ENCODE measurements around the gene SEMA3D. TPM values are rescaled to one million over a fixed set of nuclear protein-coding genes. Genes with fewer than 3 reads are reported as not detected.

The SEMA3D gene
- total and polyA plus RNA-seq, 2 experiments from 2014 or later: 1.5 to 7.2 TPM

- no peak for TF ChIP-seq ETS1 (IDR thresholded peaks at IDR 0.05)
Observed at GRCh38 chr7:85165263-85165662, 21.6 kb downstream of the SEMA3D start (continued).

- Histone ChIP-seq H3K36me3 (ENCODE audit: insufficient read depth) (no peaks in the 10 kb centered on the region), H3K4me1 (ENCODE audit: insufficient read depth) (no peaks in the 10 kb centered on the region), H3K79me2 (replicated peaks; ENCODE audit: insufficient read depth) (no peaks in the 10 kb centered on the region), H3K27me3 (ENCODE audit: insufficient read depth) (no peaks in the 10 kb centered on the region), H3K4me3 (no peak overlapping the region), H3K27ac (ENCODE audit: low read depth) (no peak overlapping the region), H4K20me1 (replicated peaks; ENCODE audit: insufficient read depth) (no peaks in the 10 kb centered on the region), H3K4me2 (no peak overlapping the region), H2AFZ (no peak overlapping the region), H3F3A (replicated peaks; ENCODE audit: low read depth) (no peaks in the 10 kb centered on the region), H3K9me2 (ENCODE audit: insufficient read depth) (no peaks in the 10 kb centered on the region)
- Mint-ChIP-seq H3K36me3 (ENCODE audit: low read depth) (no peaks in the 10 kb centered on the region), H3K4me3 (no peak overlapping the region), H3K9me3 (peaks cover under 1% of the 10 kb centered on the region; the same call in 1 of the 3 replicates), H3K4me1 (peaks cover 2% of the 10 kb centered on the region; the same call in 1 of the 3 replicates), H3K27ac (no peak overlapping the region), H3K27me3 (ENCODE audit: insufficient read depth, low read depth, poor library complexity) (no peaks in the 10 kb centered on the region)
- ATAC-seq (no peak), DNase-seq (ENCODE audit: low spot score) (no peak)
- TF ChIP-seq POLR2AphosphoS5 (IDR thresholded peaks at IDR 0.05; ENCODE audit: low read depth) (no peak), ZNF114 (CRISPR knock-in tag; IDR thresholded peaks at IDR 0.05) (no peak), EZH2 (IDR thresholded peaks at IDR 0.05; ENCODE audit: low read depth, unreplicated experiment) (no peak), STAT1 (IDR thresholded peaks at IDR 0.05; ENCODE audit: unreplicated experiment) (no peak), EZH2phosphoT487 (IDR thresholded peaks at IDR 0.05; ENCODE audit: unreplicated experiment) (no peak), ZNF331 (CRISPR knock-in tag; IDR thresholded peaks at IDR 0.05; ENCODE audit: low read depth) (no peak), CTCF (conservative IDR thresholded peaks at IDR 0.05; ENCODE audit: low read depth in 2 of 2) (no peak), ETS1 (IDR thresholded peaks at IDR 0.05) (no peak), JUNB (IDR thresholded peaks at IDR 0.05; ENCODE audit: unreplicated experiment) (no peak), CREB1 (CRISPR knock-in tag; IDR thresholded peaks at IDR 0.05; ENCODE audit: low read depth) (no peak), ZNF462 (CRISPR knock-in tag; IDR thresholded peaks at IDR 0.05) (no peak), NANOG (IDR thresholded peaks at IDR 0.05; ENCODE audit: borderline replicate concordance) (no peak)
Observed at GRCh38 chr7:85164376-85164775, 22.5 kb downstream of the SEMA3D start.

Data from GM23338 (cell line).